Duodenal mucosa (tissue), 2 donors: ENCODE measurements around the gene FTL.

Source experiments
- H3K27ac ChIP-seq: one replicate; pipeline ENCODE4 v1.7.0; 2013; ENCODE audit warnings: low read depth, low read length
- H3K27me3 ChIP-seq, 2 donors: one replicate each; pipeline ENCODE4 v1.7.0; 2013; ENCODE audit warnings: low read length in 2 of 2, control low read depth in 1 of 2; ENCODE audit not compliant: insufficient read depth in 2 of 2, control insufficient read depth in 1 of 2
- H3K36me3 ChIP-seq, 2 donors: one replicate each; pipeline ENCODE4 v1.7.0; 2013; ENCODE audit warnings: low read length in 2 of 2, control low read depth in 1 of 2; ENCODE audit not compliant: insufficient read depth in 2 of 2, control insufficient read depth in 1 of 2
- H3K4me1 ChIP-seq, 2 donors: one replicate each; pipeline ENCODE4 v1.7.0; 2013; ENCODE audit warnings: low read length in 2 of 2, control low read depth in 1 of 2; ENCODE audit not compliant: insufficient read depth in 2 of 2, control insufficient read depth in 1 of 2
- H3K4me3 ChIP-seq, 2 donors: one replicate each; pipeline ENCODE4 v1.7.0; 2013; ENCODE audit warnings: low read length in 2 of 2, low read depth in 1 of 2
- H3K9ac ChIP-seq, 2 donors: one replicate each; pipeline ENCODE4 v1.7.0; 2013; ENCODE audit warnings: low read length in 2 of 2, low read depth in 1 of 2
- H3K9me3 ChIP-seq, 2 donors: one replicate each; pipeline ENCODE4 v1.7.0; 2013; ENCODE audit warnings: low read length in 2 of 2, control low read depth in 1 of 2; ENCODE audit not compliant: control insufficient read depth in 1 of 2

Gene FTL

GRCh38 chr19:48970923-48971395 lies 5.8 kb downstream of the FTL start:
- no peaks in the 10 kb centered on the region for H3K27me3 ChIP-seq
- no peak overlapping the region for H3K9ac ChIP-seq
- H3K27ac ChIP-seq: no peak overlapping the region
- peaks cover 7 to 18% of the 10 kb centered on the region in 2 donors for H3K4me1 ChIP-seq
- no peaks in the 10 kb centered on the region for H3K9me3 ChIP-seq
- no peak overlapping the region for H3K4me3 ChIP-seq
- peaks cover 24 to 48% of the 10 kb centered on the region in 2 donors for H3K36me3 ChIP-seq

- H3K27ac ChIP-seq: no peak overlapping the region
- H3K9ac ChIP-seq: no peak overlapping the region
- H3K27me3 ChIP-seq: no peaks in the 10 kb centered on the region
- peaks cover 15 to 29% of the 10 kb centered on the region in 2 donors for H3K36me3 ChIP-seq
- no peaks in the 10 kb centered on the region for H3K9me3 ChIP-seq
- no peak overlapping the region for H3K4me3 ChIP-seq
- H3K4me1 ChIP-seq: no peaks in the 10 kb centered on the region
These were observed 11.1 kb downstream of the FTL start for GRCh38 chr19:48975947-48976847.

GRCh38 chr19:48977061-48977460 lies 12.0 kb downstream of the FTL start:
- Histone ChIP-seq H3K27ac (no peak overlapping the region), H3K9ac (no peak overlapping the region), H3K27me3 (no peaks in the 10 kb centered on the region), H3K4me3 (no peak overlapping the region), H3K9me3 (no peaks in the 10 kb centered on the region), H3K36me3 (peaks cover 18 to 37% of the 10 kb centered on the region in 2 donors), H3K4me1 (no peaks in the 10 kb centered on the region)

DNA sequence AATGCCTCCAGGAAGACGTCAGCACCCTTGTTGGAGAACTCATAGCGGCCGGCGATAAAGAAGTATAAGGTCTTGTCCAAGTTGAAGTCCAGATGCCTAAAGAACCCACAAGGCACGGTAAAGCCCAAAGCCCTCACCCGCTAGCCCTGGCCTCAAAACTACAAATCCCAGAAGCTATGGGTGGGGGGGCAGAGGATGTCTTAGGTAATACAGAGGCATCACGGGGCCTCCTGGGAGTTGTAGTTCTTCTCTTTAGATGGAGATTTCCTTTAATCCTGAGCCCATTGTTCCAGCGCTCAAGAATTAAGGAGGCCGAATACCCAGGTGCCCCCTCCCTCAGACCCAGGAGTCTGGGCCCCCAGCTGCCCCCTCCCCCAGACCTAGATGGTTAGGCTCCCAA lies 17.2 kb downstream of the FTL start:
- no peak overlapping the region for H3K4me3 ChIP-seq
- H3K9ac ChIP-seq: no peak overlapping the region
- peaks cover 16 to 46% of the 10 kb centered on the region in 2 donors for H3K36me3 ChIP-seq
- peaks cover 3 to 4% of the 10 kb centered on the region in 2 donors for H3K4me1 ChIP-seq
- H3K27me3 ChIP-seq: no peaks in the 10 kb centered on the region
- H3K27ac ChIP-seq: no peak overlapping the region
- H3K9me3 ChIP-seq: no peaks in the 10 kb centered on the region

DNA sequence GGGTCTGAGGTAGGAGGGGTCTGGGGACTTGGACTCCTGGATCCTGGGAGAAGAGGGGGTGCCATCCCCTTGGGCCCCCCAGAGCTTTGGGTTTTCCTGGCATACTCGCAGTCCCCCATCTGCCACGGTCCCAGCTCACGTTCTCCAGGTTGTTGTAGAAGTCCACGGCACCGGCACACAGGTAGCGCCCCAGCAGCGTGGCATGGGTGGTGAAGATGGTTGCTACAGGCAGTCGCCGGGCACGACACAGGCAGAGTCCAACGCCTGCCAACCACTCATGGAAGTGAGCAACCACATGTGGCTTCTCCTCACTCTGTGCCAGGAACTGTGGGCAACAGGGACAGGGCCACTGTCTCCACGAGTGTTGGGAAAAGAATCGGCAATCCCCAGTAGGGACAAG lies 20.6 kb downstream of the FTL start:
- Histone ChIP-seq H3K9me3 (no peaks in the 10 kb centered on the region), H3K27me3 (no peaks in the 10 kb centered on the region), H3K4me3 (no peak overlapping the region), H3K9ac (no peak overlapping the region), H3K4me1 (peaks cover 3 to 4% of the 10 kb centered on the region in 2 donors), H3K36me3 (peaks cover 19 to 61% of the 10 kb centered on the region in 2 donors), H3K27ac (no peak overlapping the region)

DNA sequence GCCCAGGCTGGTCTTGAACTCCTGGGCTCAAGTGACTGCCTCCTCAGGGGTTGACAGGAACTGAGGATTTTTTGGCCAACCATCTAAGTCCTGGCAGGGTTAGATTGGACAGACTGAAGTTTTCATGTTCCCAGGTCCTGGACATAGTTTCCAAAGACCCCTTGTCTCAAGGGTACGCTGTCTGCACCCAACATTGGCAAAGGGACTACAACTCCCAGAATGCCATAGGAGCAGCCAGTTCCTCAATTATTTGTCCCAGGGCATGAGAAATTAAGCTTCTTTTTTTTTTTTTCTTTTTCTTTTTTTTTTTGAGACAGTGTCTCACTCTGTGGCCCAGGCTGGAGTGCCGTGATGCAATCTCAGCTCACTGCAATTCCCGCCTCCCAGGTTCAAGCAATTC lies 21.1 kb downstream of the FTL start:
- H3K27me3 ChIP-seq: no peaks in the 10 kb centered on the region
- no peak overlapping the region for H3K27ac ChIP-seq
- H3K4me3 ChIP-seq: no peak overlapping the region
- peaks cover 5 to 8% of the 10 kb centered on the region in 2 donors for H3K4me1 ChIP-seq
- no peaks in the 10 kb centered on the region for H3K9me3 ChIP-seq
- H3K9ac ChIP-seq: no peak overlapping the region
- H3K36me3 ChIP-seq: peaks cover 19 to 61% of the 10 kb centered on the region in 2 donors

- no peak overlapping the region for H3K27ac ChIP-seq
- H3K4me3 ChIP-seq: no peak overlapping the region
- no peaks in the 10 kb centered on the region for H3K27me3 ChIP-seq
- H3K9ac ChIP-seq: no peak overlapping the region
- H3K4me1 ChIP-seq: peaks cover 14 to 18% of the 10 kb centered on the region in 2 donors
- H3K9me3 ChIP-seq: no peaks in the 10 kb centered on the region
- H3K36me3 ChIP-seq: peaks cover 15 to 51% of the 10 kb centered on the region in 2 donors
These were observed 22.2 kb downstream of the FTL start for GRCh38 chr19:48987323-48987722.

GRCh38 chr19:48988286-48988685 lies 23.2 kb downstream of the FTL start:
- H3K9me3 ChIP-seq: no peaks in the 10 kb centered on the region
- H3K36me3 ChIP-seq: peaks cover 15 to 43% of the 10 kb centered on the region in 2 donors
- H3K4me3 ChIP-seq: no peak overlapping the region
- H3K9ac ChIP-seq: no peak overlapping the region
- no peak overlapping the region for H3K27ac ChIP-seq
- H3K4me1 ChIP-seq: peaks cover 11 to 20% of the 10 kb centered on the region in 2 donors
- H3K27me3 ChIP-seq: no peaks in the 10 kb centered on the region

DNA sequence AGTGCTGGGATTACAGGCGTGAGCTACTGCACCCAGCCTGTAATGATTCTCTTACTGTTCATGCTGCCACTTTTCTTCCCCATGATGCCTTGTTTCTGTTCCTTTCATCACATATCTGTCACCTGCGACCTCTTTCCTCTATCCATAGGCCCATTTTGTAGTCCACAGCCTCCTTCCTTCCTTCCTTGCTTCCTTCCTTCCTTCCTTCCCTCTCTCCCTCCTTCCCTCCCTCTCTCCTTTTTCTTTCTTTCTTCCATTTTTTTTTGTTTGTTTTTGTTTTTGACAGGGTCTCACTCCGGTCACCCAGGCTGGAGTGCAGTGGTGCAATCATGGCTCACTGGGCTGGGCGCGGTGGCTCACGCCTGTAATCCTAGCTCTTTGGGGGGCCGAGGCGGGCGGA lies 23.8 kb downstream of the FTL start:
- Histone ChIP-seq H3K4me1 (peaks cover 10 to 19% of the 10 kb centered on the region in 2 donors), H3K4me3 (no peak overlapping the region)

DNA sequence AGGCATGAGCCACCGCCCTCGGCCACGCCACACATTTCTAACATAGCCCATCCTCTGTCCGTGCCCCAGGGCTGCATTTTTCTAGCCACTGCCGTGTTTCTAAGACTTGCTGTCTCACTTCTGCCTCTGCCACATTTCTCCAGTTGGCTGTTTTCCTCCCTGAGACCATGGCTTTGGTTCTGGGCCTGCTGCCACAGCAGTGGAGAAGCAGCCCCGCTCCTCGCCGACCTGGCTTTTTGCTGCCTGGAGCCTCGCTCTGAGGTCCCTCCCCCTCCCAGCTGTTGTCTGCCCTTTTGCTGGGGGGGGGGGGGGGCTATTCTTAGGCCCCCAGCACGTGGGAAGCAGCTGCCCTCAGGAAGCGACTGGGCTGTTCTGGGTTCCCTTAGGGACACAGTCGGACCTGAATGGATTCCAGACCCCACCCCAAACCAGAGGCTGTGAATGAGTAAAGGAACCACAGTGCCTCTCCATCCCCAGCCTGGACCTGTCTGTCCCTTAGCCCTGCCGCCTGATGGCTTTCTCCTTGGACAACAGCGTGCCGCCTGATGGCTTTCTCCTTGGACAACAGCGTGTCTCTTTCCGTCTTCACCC lies 24.7 kb downstream of the FTL start:
- no peaks in the 10 kb centered on the region for H3K27me3 ChIP-seq
- no peaks in the 10 kb centered on the region for H3K9me3 ChIP-seq
- no peak overlapping the region for H3K27ac ChIP-seq
- peaks cover 15 to 42% of the 10 kb centered on the region in 2 donors for H3K36me3 ChIP-seq
- no peak overlapping the region for H3K9ac ChIP-seq
- no peak overlapping the region for H3K4me3 ChIP-seq
- peaks cover 18 to 27% of the 10 kb centered on the region in 2 donors for H3K4me1 ChIP-seq

More for the DNA sequence above, 23.8 kb downstream of the FTL start:
- Histone ChIP-seq H3K27ac (no peak overlapping the region), H3K27me3 (no peaks in the 10 kb centered on the region), H3K36me3 (peaks cover 15 to 42% of the 10 kb centered on the region in 2 donors), H3K9me3 (no peaks in the 10 kb centered on the region), H3K9ac (no peak overlapping the region)
